DMS153 treated with DMSO at 0.1 percent for 48 hours (cell line): Measurements from ENCODE around the gene PLK3.
"Not testable (repeated sequence)": the region's sequence is repeated elsewhere in the genome, so short reads cannot be mapped to it uniquely, and the experiment has no call there.

ENCODE experiments used
- DNase-seq: peaks from one replicate; lab custom pipeline; 2025; ENCODE audit not compliant: unreplicated experiment; lab: John Stamatoyannopoulos, UW

The PLK3 gene

DNA sequence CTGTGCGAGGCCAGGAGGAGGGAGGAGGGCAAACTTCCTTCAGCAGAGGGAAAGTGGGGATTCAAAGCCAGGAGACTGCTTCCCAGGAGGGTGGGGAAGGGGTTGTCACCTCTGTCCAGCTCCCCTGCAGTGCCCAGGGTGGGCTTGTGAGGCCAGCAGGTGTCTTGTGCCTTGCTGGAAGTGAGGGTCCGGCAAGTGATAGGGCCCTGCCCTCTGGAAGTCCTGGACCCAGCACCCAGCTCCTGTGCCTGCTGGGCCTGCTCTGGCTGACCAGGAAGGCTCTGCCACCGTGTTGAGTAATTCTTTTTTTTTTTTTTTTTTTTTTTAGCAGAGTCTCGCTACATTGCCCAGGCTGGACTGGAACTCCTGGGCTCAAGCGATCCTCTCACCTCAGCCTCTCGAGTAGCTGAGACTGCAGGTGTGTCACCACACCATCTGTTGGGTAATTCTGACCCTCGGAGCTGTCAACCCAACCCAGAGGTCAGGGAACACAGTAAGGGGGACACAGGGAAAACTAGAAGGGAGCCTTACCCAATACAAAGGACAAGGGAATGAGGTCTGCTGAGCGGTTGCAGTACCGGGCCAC, 13.2 kb upstream of the PLK3 start:
- no peak for DNase-seq

- no peak for DNase-seq
These were observed 12.7 kb upstream of the PLK3 start for GRCh38 chr1:44787506-44787905.

DNA sequence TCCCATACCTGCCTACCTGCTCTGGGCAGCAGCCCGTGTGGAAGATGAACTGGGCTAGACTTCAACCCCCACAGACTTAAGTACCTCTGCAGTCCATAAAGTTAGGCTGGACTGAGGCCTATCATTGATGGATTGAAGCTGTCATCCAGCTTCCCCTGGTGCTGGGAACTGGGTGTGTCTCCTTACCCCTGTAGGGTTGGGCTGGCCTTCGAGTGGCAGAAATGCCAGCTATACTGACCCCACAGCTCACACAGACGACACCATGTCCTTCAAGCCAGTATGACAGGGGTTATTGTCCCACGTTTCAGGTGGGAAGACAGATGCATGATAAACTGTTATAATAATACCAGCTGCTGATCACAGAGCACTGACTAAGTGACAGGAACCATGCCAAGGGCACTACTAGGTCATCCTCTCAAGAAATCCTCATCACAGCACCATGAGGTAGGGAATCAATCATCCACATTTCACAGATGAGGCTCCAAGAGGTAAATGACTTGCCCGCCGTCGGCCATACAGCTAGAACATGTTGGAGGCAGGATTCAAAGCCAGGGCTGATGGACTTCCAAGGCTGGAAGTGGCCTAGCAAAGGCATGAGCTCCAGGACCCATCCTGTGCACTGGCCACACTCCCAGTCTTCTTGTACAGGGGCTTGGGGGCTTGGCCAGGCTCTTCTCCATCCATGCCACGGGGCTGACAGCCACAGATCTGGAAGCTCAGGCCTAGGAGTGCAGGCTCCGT, 11.9 kb upstream of the PLK3 start, which contains the start of gene BEST4:
Gene BEST4 (minus strand): TSS at position 51 of the 741 bp plus-strand sequence. CDS start 465 bp downstream, outside the sequence.
- DNase-seq = no peak

GRCh38 chr1:44790968-44791801, 9.0 kb upstream of the PLK3 start:
- no peak for DNase-seq

DNA sequence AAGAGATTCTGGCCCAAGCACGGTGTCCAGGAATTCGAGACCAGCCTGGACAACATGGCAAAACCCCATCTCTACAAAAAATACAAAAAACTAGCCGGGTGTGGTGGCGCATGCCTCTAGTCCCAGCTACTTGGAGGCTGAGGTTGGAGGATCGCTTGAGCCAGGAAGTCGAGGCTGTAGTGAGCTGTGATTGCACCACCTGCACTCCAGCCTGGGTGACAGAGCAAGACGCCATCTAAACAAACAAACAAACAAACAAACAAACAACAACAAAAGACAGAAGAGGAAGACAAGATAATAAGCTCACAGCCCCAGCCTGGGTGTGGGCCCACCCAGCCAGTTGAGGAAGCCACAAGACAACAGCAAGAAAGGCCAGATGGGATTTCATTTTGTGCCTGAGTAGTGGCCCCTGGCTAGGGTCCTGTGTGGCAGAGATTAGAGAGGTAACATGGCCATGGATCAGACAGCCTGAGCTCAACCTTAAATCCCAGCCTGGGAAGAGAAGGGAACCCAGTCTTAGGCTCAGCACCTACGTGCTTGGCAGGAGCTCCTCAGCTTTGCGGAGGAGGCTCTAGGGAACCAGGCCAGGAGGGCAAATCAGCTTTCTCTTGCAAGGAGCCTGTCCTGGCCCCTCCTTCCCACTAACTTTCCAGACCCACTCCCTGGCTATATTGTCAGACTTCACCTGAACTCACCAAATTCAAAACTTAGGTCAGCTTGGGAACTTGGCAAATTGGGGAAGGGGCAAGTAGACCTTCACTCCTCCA, 7.3 kb upstream of the PLK3 start:
- DNase-seq = no peak

DNA sequence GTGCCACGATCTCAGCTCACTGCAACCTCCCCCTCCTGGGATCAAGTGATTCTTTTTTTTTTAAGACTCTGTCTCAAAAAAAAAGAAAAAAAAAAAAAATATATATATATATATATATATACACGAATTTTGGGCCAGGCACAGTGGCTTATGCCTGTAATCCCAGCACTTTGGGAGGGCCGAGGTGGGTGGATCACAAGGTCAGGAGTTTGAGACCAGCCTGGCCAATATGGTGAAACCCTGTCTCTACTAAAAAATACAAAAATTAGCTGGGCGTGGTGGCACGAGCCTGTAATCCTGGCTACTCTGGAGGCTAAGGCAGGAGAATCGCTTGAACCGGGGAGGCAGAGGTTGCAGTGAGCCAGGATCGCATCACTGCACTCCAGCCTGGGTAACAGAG, 2.3 kb upstream of the PLK3 start:
- not testable (repeated sequence) for DNase-seq

GRCh38 chr1:44798481-44799365, 1.5 kb upstream of the PLK3 start:
- DNase-seq = peak; percentile 44

DNA sequence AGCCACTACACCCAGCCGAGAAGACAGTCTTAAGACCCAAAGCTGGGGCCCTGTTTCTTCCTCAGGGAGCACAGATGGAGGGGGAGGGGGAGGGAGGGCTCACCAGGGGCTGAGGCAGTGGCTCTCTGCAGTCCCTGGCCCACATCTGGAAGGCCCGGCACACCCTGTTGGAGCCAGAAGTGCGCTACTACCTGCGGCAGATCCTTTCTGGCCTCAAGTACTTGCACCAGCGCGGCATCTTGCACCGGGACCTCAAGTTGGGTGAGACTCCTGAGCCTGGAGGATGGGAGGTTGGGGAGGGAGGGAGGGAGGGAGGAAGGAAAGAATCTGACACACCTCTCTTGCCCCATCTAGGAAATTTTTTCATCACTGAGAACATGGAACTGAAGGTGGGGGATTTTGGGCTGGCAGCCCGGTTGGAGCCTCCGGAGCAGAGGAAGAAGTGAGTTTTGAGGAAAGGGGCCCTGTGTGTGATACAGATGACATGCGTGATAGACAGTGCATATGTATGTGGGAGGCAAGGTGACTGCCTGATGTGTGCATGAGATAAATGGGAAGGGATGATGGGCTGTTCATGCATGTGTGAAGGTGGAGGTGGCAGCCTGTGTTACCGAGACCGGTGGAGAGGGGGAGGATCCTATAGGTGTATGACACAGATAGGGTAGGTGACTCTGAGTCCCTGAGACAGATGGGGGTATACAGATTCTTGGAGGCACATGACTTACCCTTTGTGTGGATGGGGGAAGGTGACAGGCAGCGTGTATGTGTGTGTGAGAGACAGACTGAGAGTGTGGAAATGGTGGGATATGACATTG, 1.5 kb downstream of the PLK3 start:
- no peak for DNase-seq

DNA sequence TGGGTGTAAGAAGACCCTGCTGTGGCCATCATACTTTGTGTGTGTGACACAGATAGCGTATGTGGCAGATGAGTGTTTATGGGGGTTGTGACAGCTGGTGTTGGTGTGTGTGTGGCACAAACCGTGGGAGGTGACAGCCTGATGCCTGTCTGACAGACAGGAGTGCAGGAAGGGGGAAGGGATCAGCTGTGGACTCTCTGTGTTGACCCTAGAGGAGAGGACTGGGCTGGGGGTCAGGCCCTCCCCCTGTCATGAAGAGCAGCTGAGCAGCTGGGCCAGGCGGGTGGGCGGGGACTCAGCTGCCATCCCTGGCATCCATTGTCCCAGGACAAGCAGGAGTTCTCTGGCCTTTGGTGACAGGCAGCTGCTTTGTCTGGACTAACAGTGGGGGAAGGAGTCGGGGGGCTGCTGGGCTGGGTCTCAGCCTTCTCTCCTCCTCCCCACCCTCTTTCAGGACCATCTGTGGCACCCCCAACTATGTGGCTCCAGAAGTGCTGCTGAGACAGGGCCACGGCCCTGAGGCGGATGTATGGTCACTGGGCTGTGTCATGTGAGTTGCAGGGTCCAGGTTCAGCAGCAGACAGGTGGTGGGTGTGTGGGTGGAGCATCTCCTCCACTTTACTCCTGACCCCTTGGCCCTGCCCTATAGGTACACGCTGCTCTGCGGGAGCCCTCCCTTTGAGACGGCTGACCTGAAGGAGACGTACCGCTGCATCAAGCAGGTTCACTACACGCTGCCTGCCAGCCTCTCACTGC, 2.3 kb downstream of the PLK3 start:
- DNase-seq = no peak

DNA sequence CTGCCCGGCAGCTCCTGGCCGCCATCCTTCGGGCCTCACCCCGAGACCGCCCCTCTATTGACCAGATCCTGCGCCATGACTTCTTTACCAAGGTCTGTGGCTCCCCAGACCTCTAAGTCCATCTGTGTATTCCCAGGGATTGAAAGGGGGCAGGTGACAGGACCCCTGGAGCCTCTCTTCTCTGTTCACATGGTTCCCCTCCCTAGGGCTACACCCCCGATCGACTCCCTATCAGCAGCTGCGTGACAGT, 2.8 kb downstream of the PLK3 start:
- DNase-seq = no peak

DNA sequence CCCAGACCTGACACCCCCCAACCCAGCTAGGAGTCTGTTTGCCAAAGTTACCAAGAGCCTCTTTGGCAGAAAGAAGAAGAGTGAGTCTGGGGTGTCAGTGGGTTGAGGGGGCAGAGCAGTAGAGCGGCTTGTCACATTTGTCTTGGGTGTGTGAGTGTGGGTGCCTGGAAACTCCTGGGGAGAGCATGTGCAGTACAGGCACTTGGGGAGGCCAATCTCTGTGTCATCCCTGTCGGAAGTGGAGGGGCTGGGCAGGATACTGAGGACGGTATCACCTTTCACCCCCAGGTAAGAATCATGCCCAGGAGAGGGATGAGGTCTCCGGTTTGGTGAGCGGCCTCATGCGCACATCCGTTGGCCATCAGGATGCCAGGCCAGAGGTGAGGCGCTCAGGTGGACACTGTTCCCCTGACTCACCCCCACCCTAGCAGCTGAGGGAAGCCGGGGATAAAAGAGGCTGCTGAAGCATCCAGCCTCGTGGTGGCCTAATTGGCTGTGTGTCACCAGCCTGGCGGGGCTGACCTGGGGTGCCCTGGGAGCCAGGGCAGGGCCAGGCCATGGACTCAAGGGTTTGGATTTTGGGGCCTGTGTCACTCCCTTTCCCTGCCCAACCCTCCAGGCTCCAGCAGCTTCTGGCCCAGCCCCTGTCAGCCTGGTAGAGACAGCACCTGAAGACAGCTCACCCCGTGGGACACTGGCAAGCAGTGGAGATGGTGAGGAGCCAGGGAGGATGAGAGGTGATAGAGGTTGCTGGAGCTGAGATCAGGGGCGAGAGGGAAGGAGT, 3.3 kb downstream of the PLK3 start:
- no peak for DNase-seq

DNA sequence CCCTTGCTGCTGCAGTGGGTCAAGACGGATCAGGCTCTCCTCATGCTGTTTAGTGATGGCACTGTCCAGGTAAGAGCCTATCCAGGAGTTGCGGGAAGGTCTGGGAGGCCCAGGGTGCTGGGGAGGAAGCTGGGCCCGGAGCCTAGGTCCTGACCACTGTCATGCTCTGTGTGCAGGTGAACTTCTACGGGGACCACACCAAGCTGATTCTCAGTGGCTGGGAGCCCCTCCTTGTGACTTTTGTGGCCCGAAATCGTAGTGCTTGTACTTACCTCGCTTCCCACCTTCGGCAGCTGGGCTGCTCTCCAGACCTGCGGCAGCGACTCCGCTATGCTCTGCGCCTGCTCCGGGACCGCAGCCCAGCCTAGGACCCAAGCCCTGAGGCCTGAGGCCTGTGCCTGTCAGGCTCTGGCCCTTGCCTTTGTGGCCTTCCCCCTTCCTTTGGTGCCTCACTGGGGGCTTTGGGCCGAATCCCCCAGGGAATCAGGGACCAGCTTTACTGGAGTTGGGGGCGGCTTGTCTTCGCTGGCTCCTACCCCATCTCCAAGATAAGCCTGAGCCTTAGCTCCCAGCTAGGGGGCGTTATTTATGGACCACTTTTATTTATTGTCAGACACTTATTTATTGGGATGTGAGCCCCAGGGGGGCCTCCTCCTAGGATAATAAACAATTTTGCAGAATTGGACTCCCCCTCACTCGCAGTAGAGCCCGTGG, 5.3 kb downstream of the PLK3 start:
- no peak for DNase-seq

GRCh38 chr1:44806025-44806703, 6.0 kb downstream of the PLK3 start:
- no peak for DNase-seq

DNA sequence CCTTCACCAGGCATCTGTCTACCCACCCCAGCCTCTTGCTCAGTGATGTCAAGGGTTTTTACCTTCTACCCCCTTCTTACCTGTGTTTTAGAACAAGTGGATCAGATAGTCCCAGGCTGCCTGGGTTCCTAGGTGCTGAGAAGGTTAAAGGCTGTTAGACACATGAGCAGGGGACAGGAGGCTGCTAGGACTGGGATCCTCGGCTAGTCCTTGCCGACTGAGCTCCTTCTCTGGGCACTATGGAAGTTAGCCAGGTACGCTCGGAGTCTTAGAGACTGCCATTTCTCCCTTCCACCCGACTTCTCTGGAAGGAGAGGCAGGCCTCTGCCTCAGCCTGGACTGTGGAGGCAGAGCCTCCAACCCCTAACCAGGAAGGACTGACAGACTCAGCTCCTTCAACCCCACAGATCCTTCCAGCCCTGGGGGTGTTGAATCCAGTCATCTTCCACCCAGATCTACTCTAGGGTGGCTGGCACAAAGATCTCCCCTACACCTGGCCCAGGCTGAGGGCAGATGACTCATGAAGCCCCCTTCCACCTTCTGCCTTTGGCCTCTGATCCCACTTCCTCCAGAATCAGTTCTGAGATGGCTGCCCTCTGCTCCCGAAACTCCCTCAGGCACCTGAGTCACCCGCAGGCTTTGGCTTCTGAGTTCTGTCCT, 6.7 kb downstream of the PLK3 start, which contains the start of gene DYNLT4:
Gene DYNLT4 (minus strand): TSS at position 648 of the 660 bp plus-strand sequence. CDS start 683 bp downstream, outside the sequence.
- DNase-seq = no peak

GRCh38 chr1:44807364-44808062, 7.3 kb downstream of the PLK3 start:
- DNase-seq = peak; percentile 96
